Measurements from ENCODE around the gene XG.
"Not testable (repeated sequence)": the region's sequence is repeated elsewhere in the genome, so short reads cannot be mapped to it uniquely, and the experiment has no call there.

Gene XG

DNA sequence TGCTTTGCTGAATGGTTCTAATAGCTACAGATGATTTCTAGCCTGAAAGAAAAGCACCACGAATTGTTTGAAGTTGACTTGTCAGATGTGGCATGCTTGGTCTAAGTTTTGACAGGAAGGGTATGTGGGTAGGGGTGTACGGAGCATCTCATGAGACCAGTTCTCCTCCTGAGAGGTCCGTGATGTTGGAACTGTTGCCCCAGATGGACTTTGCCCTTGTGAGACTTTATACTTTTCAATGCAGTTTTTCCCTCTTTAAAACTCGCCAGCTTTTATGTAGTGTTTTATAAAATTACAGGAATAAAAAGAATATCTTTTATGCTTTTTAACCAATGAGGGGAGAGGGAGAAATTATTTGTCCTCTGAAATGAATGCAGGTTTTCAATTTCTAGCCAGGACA, 16.6 kb upstream of the XG start:
- no peak for DNase-seq

DNA sequence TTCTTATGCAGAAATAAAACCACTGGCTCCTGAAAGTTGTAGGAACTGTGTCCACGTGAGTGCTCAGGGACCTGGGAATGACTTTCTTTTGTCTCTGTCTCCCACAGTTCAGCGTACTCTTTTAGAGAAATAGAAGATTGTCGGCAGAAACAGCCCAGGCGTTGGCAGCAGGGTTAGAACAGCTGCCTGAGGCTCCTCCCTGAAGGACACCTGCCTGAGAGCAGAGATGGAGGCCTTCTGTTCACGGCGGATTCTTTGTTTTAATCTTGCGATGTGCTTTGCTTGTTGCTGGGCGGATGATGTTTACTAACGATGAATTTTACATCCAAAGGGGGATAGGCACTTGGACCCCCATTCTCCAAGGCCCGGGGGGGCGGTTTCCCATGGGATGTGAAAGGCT, 11.2 kb upstream of the XG start:
- no peak for DNase-seq

DNA sequence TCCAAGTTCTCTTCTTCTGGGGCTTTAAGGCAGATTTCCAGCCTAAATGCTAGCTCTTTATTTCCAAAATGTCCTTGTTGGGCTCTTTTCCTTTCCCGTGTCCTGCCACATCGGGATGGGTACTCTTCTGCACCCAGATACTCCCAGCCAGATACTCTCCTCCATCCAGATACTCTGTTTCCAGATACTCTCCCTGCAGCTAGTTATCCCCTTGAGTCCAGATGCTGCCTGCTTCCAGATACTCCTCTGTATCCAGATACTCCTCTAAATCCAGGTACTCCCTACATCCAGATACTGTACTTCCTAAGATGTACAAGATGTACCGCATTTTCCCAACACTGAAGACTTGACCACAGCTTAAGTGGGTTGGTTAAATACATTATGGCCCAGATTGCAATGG, 10.5 kb upstream of the XG start:
- DNase-seq: no peak

DNA sequence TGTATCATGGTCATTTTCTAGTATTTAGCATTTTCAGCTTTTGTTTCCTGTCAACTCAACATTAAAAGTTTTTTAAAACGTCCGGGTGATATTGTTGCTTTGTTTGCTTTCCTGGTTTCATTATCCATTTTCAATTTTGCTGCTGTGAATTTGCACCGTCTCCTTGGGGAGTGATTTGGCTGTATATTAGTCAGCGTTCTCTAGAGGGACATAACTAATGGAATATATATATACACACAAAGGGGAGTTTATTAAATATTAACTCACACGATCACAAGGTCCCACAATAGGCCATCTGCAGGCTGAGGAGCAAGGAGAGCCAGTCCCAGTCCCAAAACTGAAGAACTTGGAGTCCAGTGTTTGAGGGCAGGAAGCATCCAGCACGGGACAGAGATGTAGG, 5.6 kb upstream of the XG start:
- not testable (repeated sequence) for DNase-seq

DNA sequence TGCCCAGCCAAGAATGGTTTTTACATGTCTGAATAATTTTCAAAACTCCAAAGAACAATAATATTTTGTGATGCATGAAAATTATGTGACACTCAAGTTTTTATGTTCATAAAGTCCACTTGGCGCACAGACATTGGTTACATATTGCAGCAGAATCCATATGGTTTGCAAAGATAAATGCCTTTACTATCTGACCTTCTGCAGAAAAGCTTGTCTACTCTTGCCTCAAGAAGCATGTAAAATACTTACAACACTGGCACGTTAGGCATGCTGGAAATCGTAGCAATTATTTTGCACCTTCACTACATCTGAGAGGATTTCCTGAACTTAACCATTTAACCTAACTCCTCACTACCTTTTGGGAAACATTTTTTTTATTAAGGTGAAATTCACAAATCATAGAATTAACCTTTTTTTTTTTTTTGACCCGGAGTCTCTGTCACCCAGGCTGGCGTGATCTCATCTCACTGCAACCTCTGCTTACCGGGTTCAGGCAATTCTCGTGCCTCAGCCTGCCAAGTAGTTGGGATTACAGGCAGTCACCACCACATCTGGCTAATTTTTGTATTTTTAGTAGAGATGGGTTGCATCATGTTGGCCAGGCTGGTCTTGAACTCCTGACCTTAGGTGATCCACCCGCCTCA, 3.5 kb upstream of the XG start:
- no peak for DNase-seq

DNA sequence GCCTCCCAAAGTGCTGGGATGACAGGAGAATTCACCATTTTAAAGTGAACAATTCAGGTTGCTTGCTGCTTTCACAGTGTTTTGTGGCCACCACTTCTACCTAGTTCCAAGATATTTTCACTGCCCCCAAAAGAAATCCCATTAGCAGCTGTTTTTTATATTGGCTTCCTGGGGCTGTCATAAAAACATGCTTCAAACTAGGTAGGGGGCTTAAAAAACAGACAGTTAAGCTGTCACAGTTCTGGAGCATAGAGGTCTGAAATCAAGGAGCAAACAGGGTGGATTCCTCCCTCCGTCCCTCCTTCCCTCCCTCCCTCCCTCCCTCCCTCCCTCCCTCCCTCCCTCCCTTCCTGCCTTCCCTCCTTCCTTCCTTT, 3.0 kb upstream of the XG start:
- DNase-seq: no peak

DNA sequence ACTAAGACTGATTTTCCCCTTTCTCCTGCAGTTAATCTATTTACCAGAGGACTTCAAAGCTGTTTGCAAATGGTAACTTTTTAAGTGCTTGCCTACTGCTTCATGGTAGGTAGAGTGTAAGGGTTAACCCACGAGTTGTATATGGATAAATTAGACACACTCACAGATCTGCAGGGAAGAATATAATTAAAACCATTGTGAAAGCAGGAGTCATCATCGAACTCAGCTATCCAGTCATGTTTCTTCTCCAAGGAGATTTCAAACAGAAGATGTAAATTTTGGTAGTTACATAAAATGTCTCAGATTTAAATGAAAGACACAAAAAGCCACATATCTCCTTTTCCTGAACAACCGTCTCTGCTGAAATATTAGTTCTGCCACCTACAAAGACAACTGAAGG, 549 bp upstream of the XG start:
- no peak for DNase-seq

DNA sequence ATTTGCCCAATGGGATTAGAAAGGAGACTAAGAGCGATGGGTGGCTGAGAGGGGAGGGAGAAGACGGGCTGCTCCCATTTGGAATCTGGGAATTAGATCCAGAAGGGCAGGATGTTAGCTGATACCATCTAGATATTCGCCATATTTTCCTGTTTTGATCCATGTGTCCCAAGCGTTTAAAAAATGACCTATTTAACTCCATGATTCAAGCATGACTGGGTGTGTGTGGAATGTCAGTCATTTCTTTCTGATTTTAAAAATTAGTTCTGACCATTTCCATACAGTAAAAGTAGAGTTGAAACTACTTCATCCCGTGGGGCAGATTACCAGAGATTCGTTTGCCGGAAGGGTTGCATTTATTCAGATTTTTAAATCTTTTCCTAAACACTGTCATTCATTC, 601 bp downstream of the XG start:
- DNase-seq: not testable (repeated sequence)

DNA sequence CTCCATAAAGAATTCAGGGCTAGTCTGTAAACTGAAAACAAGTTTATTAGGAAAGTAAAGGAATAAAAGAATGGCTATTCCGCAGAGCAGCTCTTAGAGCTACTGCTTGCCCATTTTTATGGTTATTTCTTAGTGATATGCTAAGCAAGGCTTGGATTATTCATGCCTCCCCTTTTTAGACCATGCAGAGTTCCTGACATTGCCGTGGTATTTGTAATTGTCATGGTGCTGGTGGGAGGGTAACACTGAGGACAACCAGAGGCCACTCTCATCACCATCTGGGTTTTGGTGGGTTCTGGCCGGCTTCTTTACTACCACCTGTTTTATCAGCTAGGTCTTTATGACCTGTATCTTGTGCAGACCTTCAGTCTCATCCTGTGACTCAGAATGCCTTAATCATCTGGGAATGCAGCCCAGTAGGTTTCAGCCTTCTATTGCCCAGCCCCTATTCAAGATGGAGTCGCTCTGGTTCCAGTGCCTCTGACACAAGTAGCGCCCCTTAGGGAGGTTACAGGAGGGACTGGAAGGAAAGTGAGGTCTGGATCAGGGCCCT, 3.4 kb downstream of the XG start:
- not testable (repeated sequence) for DNase-seq

DNA sequence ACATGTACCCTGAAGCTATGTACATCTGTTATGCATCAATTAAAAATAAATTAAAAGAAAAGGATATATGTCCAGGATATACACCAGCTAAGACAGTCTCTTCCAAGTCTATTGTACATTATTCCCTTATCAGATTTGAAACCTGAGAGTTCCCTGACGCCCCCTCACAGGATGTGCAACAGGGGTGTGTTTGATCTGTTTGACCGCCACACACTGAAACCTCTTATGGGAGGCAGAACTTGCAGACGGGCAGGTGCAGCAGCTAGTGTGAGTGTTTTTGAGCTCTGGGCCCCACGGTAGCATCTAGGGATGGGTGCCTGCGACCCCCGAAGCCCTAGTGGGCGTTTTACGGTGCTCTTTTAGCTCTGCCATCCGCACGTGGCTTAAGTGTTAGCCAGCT, 4.7 kb downstream of the XG start:
- no peak for DNase-seq

DNA sequence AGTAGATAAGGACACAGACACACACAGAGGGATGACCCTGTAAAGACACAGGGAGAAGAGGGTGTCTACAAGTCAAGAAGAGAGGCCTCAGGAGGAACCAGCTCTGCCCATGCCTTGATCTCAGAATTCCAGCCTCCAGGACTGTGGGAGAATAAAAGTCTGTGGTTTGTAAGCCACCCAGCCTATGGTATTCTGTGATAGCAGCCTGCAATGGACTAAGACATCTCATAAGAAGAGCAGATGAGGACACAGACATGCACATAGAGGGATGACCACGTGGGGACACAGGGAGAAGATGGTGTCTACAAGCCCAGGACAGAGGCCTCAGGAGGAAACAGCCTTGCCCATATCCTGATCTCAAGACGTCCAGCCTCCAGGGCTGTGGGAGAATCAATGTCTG, 9.4 kb downstream of the XG start:
- no peak for DNase-seq

DNA sequence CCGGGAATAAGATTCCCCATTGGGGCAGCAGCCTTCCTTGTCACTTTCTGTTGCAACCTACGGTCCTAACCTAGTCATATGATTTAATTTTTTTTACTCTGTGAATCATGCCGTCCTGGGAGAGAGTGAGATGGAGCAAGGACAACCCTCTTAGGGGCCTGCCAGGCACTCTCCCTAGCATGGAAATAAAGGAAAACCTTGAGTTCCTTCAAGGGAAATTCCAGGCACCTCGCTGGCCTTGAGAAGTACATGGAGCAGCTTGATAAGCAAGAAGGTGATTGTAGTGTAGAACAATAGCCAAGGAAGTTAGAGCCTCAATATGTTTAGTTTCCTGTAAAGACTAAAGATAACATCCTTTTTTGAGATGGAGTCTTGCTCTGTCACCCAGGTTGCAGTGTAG, 10.8 kb downstream of the XG start:
- DNase-seq: not testable (repeated sequence)

DNA sequence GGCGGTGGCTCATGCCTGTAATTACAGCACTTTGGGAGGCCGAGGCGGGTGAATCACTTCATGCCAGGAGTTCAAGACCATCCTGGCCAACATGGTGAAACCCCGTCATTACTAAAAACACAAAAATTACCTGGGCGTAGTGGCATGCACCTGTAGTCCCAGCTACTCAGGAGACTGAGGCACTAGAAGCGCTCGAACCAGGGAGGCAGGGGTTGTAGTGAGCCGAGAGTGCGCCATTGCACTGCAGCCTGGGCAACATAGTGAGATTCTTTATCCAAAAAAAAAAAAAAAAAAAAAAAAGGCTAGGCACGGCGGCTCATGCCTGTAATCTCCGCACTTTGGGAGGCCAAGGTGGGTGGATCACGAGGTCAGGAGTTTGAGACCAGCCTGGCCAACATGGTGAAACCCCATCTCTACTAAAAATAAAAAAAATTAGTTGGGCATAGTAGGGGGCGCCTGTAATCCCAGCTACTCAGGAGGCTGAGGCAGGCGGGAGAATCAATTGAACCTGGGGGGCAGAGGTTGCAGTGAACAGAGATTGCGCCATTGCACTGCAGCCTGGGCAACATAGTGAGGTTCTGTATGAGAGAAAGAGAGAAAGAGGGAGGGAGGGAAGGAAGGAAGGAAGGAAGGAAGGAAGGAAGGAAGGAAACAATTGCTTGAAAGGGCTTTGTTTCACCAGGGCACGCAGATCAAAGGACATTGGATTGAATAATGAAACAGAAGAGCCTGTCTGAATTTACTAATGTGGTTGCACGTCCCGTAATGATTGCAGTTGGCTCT, 13.1 kb downstream of the XG start:
- not testable (repeated sequence) for DNase-seq

DNA sequence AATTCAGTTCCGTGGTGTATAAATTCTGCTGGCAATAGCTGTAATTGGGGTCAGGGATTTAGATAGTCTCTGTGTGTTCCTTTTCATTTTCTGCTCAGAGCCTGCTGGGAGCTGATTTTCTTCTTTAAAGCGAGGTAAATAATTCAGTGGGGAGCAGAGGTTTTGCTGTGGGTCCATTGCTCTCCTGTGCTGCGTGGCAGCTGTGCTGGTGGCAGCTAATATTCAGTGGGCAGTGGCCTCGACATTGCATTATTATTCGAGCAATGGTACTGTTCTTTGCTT, 13.7 kb downstream of the XG start:
- no peak for DNase-seq

DNA sequence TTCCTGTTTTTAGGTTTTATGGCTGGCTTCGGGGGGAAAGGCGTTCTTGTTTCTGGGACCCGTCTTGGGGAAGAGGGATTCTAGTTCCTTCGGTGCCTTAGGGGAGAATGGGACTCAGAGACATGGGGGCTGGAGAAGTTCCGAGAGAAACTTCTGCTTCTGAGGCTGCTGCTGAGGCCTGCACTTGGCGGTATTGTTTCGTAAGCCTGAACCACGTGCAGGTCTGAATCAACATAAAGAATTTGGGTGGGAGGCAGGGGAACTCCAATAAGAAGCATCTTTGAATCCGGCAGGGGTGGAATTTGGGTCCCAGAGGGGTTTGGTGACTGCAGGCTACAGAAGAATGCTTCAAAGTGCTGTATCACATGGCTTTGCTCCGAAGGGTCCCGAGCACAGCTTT, 15.1 kb downstream of the XG start:
- no peak for DNase-seq

DNA sequence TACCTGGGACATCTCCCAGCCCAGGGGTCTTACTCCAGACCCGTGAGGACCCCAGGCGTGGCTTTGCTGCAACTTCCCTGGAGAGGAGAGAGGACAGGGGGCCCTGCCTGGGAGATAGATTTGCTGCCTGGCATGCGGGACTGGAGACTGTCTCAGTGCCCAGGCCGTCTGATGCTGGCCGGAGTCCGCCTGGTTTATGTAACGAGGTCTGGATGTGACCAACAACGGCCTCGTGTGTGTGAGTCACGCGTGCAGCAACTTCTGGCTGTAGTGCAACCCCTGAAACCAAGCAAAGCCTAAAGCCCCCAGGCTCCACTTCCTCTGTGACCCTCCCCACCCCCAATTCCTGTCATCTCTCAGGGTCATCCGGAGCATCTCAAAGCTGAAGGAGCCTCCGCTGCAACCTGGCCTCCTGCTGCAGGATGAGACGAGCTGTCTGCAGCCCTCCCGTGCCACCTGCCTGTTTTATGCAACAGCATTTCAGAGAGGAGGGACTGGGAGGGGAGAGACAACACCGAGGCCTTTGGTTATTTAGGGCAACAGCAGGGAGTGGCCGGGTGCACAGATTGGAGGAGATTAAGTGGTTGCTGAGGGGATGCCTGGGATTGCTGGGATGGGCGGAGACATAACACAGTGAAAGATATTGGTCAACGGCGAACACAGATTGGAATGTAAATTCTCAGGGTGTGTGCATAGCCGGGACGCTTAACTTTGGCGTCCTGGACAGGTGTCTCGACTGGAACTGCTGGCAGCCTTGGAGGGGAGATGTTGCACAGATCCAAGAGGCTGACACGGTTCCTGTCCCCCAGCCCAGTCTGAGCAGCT, 16.0 kb downstream of the XG start:
- DNase-seq: no peak

DNA sequence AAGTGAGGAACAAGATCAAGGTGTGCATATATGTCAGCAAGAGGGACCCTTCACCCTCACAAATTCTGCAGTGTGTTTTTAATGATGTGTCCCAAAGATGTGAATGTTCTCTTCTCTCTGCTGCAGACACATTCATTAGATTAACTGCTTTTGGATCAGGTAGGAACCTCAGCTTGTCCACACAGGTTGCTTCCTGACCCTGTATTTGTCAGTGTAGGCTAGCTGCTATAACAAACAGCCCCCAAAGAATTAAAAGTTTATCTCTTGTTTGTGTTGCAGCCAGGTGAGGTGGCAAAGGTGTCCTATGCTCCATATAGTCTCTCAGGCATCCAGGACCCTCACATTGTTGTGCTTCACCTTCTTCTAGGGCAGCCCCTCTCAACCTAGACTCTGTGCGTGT, 17.8 kb downstream of the XG start:
- DNase-seq: no peak

DNA sequence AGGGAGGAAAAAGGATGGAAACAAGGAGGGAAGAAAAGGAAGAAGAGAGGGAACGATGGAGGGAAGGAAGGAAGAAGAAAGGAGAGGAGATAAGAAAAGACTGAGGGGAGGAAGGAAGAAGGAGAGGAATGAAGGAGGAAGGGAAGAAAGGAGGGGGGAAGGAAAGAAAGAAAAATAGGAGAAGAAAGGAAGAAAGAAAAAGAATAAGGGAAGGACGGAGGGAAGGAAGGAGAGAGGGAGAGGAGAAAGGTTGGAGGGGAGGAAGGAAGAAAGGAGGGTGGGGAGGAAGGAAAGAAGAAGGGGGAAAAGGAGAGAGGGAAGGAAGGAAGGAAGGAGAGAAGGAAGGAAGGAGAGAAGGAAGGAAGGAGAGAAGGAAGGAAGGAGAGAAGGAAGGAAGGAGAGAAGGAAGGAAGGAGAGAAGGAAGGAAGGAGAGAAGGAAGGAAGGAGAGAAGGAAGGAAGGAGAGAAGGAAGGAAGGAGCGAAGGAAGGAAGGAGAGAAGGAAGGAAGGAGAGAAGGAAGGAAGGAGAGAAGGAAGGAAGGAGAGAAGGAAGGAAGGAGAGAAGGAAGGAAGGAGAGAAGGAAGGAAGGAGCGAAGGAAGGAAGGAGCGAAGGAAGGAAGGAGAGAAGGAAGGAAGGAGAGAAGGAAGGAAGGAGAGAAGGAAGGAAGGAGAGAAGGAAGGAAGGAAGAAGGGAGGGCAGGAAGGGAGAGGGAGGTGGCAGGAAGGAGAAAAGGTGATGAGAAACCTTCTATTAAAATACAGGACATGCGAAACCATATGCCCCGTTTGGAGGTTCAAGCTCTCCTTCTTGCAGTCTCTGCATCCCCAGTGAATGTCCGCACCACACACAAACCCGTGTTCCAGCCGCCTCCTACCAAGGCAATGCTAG, 21.6 kb downstream of the XG start:
- not testable (repeated sequence) for DNase-seq

DNA sequence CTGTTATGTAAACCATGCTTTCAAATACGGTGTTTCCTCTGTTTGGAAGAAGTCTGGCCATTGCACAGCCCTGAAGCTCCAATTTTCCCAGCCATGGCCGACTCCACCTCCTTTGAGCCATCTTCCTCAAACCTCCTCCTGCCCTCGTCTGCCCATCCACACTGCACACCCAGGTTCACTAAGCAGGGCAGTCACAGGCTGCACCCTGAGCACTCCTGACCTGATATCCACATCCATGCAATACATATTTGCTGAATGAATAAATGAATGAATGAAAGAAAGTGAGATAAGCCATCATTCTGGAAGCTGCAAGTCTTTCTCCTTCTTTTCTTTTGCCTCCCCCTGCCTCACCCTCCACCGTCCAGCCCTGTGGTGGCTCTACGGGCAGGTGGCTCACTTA, 22.2 kb downstream of the XG start:
- DNase-seq: no peak

DNA sequence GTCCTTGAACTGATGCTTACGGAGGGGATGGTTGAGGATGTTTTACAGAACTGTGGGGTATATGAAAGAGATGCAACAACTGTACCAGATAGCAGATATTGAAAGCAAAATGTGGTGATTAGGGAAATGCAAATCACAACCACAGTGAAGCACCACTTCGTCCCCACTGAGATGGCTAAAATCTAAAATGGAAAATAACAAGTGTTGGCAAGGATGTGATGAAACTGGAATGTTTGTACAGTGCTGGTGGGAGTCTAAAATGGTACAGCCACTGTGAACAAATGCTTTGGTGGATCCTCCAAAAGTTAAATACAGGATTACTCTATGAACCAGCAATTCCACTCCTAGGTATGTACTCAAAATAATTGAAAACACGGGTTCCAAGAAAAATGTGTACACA, 22.9 kb downstream of the XG start:
- no peak for DNase-seq

DNA sequence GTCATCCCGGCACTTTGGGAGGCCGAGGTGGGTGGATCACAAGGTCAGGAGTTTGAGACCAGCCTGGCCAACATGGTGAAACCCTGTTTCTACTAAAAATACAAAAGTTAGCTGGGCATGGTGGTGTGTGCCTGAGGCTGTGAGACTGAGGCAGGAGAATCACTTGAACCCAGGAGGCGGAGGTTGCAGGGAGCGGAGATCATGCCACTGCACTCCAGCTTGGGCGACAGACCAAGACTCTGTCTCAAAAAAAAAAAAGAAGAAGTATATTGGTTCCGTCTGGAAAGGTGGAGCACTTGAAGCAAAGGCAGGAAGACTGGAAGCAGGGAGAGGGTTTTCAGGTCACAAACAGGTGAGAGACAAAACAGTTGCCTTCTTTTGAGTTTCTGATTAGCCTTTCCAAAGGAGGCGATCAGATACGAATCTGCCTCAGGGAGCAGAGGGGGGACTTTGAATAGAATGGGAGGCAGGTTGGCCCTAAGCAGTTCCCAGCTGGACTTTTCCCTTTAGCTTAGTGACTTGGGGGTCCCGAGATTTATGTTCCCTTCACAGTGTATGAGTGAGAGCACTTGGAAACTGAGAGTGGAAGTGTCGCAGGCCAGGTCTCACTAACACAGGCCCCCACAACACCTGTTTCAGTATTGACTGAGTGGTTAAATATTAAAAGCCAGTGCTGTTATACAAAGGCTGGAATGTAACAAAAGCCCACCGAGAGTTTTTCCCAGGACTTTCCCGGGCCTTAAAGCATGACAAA, 28.8 kb downstream of the XG start:
- not testable (repeated sequence) for DNase-seq

DNA sequence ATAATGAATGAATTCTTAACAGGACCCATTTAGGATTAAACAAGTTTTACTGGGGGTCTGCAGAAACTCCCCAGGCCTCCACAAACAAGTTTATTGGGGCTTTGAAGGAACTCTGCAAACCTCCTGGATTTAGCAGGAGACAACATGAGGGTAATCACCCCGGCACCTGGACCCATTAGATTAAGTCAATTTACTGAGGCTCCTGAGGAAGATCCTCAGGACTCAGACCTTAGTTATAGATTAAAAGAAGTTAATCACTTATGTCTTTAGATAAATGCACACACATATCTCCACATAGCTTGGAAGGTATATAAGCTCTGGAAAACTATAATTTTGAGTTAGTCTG, 29.4 kb downstream of the XG start:
- DNase-seq: no peak

Data from activated CD8-positive, alpha-beta memory T cell treated with anti-CD3 and anti-CD28 coated beads, Interleukin-2, amount 50 U/mL, for 48 hours (primary cell).